ENCODE data around the gene GCNT1.
"Not testable (repeated sequence)": the region's sequence is repeated elsewhere in the genome, so short reads cannot be mapped to it uniquely, and the experiment has no call there.

- TF ChIP-seq, protein P1, sequence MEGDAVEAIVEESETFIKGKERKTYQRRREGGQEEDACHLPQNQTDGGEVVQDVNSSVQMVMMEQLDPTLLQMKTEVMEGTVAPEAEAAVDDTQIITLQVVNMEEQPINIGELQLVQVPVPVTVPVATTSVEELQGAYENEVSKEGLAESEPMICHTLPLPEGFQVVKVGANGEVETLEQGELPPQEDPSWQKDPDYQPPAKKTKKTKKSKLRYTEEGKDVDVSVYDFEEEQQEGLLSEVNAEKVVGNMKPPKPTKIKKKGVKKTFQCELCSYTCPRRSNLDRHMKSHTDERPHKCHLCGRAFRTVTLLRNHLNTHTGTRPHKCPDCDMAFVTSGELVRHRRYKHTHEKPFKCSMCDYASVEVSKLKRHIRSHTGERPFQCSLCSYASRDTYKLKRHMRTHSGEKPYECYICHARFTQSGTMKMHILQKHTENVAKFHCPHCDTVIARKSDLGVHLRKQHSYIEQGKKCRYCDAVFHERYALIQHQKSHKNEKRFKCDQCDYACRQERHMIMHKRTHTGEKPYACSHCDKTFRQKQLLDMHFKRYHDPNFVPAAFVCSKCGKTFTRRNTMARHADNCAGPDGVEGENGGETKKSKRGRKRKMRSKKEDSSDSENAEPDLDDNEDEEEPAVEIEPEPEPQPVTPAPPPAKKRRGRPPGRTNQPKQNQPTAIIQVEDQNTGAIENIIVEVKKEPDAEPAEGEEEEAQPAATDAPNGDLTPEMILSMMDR (IDR thresholded peaks at IDR 0.05; ENCODE audit: low read depth, low read length), result not testable (repeated sequence)
- TF ChIP-seq POLR2A (IDR thresholded peaks at IDR 0.05; ENCODE audit: extremely low read depth, insufficient read length); MAX (IDR thresholded peaks at IDR 0.05; ENCODE audit: low read depth, low read length): not testable (repeated sequence)
Observed at GRCh38 chr9:76437017-76437699, 21.8 kb upstream of the GCNT1 start.

Measured in NB4 (cell line).